ENCODE results near the gene RFX1.
"Not testable (repeated sequence)": the region's sequence is repeated elsewhere in the genome, so short reads cannot be mapped to it uniquely, and the experiment has no call there.

RFX1 gene

DNA sequence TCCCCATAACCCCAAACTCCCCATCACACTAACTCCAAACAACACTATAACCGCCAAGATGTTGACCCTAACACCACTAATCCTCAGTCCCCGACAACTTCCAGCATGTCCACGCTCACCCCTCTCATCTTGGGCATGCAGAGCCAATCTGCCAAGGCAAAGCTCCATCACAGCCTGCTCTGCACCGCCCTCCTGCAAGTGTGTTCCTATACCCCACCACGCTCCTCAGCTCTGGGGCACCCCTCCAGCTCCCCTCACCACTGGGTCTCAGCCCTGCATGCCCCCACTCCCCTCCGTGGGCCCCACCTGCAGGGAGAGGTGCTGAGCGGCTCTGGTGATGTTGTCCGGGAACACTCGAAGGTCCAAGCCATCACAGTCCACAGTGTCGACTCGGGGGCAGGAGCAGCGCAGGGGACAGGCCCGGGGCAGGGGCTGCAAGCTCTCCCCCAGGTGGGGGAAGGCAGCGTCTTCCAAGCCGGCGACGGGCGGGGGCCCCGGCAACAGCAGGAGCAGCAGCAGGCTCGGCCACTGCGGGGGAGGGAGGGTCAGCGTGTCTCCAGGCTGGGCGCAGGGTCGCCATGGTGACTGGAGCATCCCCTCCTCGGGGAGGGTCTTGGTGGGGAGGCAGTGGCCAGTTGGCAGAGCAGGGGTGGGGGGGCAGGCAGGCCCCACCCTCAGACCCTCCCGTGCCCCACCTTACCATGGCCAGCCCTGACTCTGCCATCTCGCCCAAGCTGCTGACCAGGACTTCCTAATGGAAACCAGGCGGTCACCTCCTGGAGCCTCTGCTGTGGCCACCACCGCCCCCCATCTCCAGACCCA, 68.4 kb downstream of the RFX1 start:
- DNase-seq (ENCODE audit: low read depth in 1 of 2, low spot score in 1 of 2), result no peak

DNA sequence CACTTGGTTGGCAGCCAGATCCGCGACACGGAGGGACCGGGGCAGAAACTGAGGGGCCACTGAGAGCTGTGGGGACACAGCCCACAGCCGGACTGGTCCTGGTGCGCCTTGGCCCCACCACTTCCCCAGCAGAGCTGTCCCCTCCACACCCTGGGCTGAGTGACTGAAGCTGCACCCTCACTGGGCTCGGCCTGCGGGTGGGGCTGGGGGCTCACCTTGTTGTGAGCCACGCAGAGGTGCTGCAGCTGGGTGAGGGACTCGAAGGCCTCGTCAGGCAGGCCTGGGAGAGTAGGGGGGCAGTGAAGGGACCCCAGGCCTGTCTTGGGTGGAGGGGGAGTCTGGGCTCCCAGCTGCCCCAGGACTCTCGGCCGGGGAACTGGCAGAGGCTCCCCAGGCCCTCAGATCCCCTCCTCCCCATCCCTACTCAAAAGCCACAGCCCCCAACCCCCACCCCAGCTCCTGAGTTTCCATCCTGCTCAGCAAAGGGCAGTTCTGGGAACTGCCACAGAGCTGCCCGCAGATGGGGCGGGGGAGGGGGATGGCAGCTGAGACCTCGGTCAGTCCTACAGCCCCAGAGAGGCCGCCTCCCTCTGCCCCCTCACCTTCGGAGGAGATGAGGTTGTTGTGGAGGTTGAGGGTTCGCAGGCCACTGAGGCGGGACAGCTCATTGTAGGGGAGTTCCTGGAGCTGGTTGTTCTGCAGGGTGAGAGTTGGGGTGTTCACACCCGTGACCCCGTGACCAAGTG, 70.2 kb downstream of the RFX1 start:
- DNase-seq (ENCODE audit: low read depth in 1 of 2, low spot score in 1 of 2), result no peak

DNA sequence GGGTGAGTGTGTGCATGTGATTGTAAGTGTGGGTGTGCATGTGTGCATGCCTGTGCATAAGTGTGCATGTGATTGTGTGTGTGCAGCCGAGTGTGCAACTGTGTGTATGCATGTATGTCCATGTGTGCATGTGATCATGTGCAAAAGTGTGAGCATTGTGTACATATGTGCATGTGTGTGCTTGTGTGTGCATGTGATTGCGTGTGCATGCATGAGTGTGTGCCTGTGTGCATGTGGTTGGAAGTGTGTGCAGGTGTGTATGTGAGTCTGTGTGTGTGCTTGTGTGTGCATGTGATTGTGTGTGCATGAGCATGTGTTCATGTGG, 71.4 kb downstream of the RFX1 start:
- no peak for DNase-seq (ENCODE audit: low read depth in 1 of 2, low spot score in 1 of 2)

DNA sequence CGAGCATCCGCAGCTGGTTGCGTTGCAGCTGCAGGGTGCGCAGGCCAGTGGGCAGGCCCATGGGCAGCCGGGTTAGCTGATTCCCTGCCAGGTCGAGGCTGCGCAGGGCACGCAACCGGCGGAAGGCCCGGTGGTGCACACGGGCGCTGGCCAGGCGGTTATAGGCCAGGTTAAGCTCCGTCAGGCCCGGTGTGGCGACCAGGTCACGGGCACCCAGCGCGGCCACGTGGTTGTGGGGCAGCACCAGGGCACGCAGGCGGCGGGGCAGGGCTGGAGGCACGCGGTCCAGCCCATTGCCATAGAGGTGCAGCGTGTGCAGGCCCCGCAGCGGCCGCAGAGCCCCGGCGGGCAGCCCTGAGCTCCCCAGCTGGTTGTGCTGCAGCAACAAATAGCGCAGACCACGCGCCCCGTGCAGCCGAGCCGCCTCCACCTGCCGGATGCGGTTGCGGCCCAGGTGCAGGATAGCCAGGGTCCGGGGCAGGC, 73.2 kb downstream of the RFX1 start:
- no peak for DNase-seq (ENCODE audit: low read depth in 1 of 2, low spot score in 1 of 2)

DNA sequence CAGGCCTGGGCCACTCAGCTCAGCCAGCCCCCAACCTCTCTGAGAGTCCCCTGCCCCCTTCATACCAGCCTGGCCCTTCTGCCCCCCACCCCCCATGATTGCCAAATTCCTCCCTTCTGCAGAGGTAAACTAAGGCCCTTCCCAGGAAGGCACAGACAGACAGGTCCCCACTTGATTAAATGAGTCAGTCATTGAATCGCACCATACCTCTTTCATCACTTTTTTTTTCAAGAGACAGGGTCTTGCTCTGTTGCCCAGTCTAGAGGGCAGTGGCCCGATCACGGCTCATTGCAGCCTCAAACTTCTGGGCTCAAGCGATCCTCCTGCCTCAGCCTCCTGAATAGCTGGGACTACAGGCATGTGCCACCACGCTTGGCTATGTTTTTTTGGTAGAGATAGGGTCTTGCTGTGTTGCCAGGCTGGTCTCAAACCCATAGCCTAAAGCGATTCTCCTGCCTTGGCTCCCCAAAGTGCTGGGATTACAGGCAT, 73.9 kb downstream of the RFX1 start:
- DNase-seq (ENCODE audit: low read depth in 1 of 2, low spot score in 1 of 2), result no peak

DNA sequence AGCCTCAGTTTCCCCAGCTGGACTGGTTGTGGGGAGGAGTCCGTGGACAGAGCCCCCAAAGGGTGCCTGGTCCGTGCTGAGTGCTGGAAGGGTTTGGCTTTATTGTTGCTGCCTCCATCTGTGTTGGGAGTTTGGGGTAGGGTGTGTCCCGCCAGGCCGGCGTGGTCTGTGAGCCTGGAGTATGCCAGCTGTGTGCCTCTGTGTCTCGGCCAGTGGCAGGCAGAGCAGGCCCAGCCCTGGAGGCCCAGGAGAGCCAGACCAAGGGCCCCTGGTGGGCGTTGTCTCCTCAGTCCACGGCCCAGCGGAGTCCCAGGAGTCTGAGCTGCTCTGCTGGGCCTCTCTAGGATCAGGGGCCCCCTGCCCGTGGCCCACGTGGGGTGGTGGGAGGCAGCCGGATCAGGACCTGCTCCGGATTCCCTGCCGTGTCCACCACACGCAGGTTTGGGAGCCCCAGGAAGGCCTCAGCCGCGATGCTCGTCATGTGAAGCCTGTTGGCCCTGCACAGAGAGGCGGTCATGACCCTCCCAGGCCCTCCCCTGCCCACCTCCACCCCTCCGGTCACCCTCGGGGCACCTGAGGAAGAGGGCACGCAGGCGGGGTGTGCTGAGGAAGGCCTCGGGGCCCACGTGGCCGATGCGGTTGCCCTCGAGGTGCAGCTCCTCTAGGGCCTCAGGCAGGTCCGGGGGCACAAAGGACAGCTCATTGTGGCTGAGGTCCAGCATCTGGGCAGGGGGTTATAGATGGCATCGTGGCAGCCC, 74.5 kb downstream of the RFX1 start:
- DNase-seq (ENCODE audit: low read depth in 1 of 2, low spot score in 1 of 2), result no peak

DNA sequence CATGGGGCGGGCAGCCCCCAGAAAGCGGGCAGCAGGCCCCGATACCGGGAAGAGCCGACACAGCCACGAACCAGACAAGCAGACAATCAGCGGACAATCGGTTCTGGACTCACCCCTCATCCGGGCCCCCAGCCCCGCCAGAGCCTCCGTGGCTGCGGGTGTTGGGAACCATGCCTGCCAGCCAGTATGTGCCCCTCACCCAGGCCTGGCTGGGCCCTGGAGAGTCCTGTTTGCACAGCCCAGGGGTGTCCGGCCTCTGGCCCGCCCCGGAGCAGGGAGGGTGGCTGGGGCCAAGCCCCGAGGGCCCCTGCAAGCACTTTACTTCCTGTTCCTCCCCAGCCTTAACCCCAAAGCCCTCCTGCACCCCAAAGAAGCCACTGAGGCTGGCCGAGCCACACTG, 75.7 kb downstream of the RFX1 start:
- no peak for DNase-seq (ENCODE audit: low read depth in 1 of 2, low spot score in 1 of 2)

DNA sequence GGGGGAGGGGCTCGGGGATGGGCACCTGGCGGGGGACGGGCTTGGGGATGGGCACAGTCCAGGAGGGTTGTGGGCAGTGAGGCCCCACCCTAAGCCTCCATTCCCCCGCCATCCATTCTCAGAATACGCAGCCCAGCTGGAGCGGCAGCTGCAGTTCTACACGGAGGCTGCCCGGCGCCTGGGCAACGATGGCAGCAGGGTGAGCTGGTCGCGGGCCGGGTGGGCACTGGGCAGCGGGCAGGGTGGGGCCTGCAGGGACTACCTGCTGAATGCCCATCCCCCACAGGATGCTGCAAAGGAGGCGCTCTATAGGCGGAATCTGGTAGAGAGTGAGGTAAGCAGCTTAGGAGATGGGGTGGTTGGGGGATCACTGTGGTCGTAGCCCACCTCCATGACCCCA, 76.2 kb downstream of the RFX1 start:
- no peak for DNase-seq (ENCODE audit: low read depth in 1 of 2, low spot score in 1 of 2)

DNA sequence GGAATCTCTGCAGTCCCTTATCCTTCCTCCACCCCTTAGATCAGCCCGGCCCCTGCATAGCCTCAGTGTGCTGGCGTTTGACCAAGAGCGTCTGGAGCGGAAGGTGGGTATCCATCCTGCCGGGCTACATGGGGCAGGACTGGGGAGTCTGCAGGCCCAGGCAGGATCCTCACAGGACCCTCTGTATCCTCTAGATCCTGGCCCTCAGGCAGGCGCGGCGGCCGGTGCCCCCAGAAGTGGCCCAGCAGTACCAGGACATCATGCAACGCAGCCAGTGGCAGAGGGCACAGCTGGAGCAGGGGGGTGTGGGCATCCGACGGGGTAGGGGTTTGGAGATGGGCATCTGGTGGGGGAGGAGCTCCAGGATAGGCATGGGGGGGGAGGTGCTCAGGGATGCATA, 76.8 kb downstream of the RFX1 start:
- no peak for DNase-seq (ENCODE audit: low read depth in 1 of 2, low spot score in 1 of 2)

DNA sequence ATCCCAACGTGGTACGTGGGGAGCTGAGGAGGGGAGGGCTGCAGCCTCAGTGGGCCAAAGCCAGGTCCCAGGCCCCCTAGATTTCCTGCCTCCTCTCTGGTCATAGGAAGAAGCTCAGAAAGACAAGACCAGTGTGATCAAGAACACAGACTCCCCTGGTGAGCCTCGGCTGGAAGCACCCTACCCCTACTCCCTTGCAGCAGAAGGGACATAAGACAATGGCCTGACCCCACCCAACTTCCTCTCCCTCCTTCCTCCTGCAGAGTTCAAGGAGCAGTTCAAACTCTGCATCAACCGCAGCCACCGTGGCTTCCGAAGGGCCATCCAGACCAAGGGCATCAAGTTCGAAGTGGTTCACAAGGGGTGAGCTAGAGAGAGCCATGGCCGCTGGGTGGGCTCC, 79.4 kb downstream of the RFX1 start:
- no peak for DNase-seq (ENCODE audit: low read depth in 1 of 2, low spot score in 1 of 2)

DNA sequence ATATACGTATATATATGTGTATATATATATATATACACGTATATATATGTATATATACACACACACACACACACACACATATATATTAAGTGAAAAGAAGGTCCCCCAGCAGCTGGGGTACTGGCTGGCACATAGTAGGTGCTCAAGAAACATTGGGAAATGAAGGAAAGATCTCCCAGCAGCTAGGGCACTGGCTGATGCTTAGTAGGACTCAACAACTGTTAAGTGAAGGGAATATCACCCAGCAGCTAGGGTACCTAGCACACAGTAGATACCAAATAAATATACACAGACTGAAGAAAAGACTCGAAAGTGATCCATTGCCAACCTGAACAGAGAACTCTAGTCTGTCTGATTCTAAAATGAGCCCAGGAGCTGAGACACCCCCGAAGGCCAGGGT, 80.1 kb downstream of the RFX1 start:
- no peak for DNase-seq (ENCODE audit: low read depth in 1 of 2, low spot score in 1 of 2)

DNA sequence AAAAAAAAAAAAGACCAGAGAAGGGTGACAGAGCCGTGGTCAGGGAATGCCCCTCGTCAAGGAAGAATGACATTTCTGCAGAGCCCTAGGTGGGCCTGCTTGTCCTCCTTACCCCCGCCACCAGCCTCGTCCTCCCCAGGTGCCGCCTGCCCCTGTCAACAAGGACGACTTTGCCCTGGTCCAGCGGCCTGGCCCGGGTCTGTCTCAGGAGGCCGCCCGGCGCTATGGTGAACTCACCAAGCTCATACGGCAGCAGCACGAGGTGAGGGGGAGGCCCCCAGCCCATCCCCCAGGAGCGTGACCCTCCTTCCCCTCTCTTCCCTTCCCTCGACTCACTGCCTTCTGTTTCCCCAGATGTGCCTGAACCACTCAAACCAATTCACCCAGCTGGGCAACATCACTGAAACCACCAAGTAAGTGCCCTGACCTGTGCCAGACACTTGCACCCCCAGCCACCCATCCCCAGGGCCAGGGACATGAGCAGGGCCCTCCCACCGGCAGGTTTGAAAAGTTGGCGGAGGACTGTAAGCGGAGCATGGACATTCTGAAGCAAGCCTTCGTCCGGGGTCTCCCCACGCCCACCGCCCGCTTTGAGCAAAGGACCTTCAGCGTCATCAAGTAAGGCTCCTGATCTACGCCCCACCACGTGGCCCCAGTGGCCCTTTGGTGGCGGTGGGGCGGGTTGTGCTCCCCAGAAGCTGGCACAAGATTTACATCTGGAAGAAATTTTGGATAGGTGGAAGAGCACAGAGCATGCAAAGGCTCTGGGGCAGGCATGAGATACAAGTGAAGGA, 82.7 kb downstream of the RFX1 start:
- DNase-seq (ENCODE audit: low read depth in 1 of 2, low spot score in 1 of 2), result no peak

DNA sequence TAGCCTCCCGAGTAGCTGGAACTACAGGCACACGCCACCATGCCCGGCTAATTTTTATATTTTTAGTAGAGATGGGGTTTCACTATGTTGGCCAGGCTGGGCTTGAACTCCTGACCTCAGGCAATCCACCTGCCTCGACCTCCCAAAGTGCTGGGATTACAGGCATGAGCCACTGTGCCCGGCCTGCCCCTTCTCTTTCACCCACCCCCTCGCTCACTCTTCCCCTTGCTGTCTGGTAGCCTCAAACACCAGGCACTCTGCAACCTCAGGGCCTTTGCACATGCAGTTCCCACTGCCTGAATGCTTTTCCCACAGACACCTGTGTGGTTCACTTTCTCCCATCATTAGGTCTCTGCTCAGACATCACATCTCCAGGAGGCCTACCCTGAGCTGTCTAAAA, 84.0 kb downstream of the RFX1 start:
- DNase-seq (ENCODE audit: low read depth in 1 of 2, low spot score in 1 of 2), result not testable (repeated sequence)

DNA sequence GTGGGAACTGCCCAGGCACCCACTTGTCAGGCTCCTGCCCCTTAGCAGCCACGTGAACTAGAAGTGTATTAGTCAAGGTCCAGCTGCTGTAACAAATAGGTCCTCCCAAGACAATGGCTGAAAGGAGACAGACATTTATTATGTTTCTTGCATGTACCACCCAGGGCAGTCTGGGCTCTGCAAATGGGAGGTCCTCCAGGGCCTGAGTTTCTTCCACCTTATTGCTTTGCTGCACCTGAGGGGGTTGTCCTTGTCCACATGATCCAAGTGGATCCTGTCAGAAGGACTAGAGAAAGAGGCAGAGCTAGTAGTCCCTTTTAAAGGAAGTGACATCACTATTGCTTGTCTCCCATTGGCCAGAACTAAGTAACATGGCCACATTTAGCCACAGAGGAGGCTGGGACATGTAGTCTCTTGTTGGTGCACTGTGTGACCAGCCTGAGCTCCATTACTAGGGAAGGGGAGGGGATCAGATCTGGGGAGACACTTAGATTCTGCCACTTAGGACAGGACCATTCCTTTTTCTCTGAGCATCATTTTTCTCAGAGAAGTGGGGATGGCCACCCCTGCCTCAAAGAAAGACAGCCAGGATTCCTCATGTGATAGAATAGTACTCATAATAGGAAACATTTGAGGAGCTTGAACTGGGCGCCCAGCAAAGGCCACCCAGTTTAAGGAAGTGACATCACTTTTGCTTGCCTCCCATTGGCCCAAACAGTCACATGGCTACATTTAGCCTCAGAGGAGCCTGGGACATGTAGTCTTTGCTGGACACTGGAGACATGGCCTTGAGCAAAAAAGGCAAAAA, 85.0 kb downstream of the RFX1 start:
- DNase-seq (ENCODE audit: low read depth in 1 of 2, low spot score in 1 of 2), result no peak

DNA sequence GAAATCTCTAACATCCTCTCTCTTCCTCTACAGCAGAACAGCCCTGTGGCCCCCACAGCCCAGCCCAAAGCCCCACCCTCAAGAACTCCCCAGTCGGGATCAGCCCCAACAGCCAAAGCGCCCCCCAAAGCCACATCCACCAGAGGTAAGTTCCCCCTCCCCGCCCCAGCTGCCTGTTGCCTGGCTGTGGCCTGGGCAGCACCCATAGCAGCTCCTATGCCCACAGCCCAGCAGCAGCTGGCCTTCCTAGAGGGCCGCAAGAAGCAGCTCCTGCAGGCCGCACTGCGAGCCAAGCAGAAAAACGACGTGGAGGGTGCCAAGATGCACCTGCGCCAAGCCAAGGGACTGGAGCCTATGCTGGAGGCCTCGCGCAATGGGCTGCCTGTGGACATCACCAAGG, 85.6 kb downstream of the RFX1 start:
- no peak for DNase-seq (ENCODE audit: low read depth in 1 of 2, low spot score in 1 of 2)

DNA sequence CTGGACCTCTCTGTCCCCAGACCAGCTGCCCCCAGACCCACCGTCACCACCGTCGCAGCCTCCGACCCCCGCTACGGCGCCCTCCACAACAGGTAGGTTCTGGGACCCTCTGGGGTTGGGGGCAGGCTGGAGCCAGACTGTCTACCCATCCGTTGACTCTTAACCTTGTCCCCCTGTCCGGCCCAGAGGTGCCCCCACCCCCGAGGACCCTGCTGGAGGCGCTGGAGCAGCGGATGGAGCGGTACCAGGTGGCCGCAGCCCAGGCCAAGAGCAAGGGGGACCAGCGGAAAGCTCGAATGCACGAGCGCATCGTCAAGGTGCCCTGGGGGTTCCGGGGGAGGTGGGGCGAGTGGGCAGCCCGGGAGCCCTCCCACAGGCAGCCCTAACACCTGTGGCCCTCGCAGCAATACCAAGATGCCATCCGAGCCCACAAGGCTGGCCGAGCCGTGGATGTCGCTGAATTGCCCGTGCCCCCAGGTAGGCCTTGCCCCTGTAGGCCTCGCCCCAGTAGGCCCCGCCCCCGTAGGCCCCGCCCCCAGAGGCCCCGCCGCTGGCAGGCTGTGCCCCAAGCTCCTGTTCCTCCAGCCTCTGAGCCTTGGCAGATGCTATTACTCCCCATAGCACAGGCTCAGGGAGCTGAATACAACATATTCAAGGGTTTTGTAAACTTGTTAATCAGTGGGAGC, 87.3 kb downstream of the RFX1 start:
- no peak for DNase-seq (ENCODE audit: low read depth in 1 of 2, low spot score in 1 of 2)

DNA sequence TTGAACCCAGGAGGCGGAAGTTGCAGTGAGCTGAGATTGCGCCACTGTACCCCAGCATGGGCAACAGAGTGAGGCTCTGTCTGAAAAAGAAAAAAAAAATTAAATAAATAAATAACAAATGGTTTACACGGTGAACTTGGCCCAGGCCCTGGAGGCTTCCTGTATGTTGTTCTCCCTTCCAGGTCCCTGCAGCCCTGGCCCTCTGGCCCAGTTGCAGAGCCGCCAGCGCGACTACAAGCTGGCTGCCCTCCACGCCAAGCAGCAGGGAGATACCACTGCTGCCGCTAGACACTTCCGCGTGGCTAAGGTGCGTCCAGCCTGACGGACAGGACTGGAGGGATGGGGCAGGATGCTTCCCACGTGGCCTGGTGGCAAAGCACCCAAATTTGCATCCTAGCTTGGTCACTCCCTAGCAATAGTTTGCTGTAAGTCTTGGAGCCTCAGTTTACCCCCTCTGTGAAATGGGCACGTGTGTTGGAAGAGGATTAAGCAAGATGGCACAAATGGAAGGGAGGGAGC, 88.2 kb downstream of the RFX1 start:
- DNase-seq (ENCODE audit: low read depth in 1 of 2, low spot score in 1 of 2), result no peak

DNA sequence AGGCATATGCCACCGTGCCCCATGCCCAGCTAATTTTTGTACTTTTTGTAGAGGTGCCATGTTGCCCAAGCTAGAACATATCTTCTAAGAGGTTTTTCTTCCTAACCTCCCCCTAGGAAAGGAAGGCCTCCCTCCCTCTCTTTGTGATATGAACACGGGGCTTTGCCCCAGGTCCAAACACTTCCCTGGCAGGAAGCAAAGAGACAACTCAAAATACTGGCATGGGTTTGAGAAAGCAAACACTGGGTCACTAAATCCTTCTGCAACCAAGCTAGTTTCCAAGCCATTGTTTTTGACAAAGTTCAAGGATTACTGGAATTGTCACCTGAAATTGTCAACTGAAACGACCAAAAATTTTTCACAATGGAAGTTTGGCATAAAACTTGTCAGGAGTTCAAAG, 91.3 kb downstream of the RFX1 start:
- no peak for DNase-seq (ENCODE audit: low read depth in 1 of 2, low spot score in 1 of 2)

DNA sequence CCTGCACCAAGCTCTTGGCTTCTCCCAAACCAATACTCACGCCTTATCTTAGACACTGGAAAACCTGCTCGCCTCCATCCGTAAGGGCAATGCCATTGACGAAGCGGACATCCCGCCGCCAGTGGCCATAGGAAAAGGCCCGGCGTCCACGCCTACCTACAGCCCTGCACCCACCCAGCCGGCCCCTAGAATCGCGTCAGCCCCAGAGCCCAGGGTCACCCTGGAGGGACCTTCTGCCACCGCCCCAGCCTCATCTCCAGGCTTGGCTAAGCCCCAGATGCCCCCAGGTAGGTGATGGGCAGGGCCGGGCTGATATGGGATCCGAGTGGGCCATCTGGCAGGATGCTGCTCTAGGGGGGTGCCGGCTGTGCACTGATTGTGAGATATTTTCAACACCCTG, 92.8 kb downstream of the RFX1 start:
- DNase-seq (ENCODE audit: low read depth in 1 of 2, low spot score in 1 of 2), result no peak
